H9 (cell line): ENCODE results near the gene SEBOX. TPM values are rescaled to one million over a fixed set of nuclear protein-coding genes. Genes with fewer than 3 reads are reported as not detected.

Experiments
- DNase-seq: peaks from one replicate; pipeline ENCODE4 v3.0.0-alpha.2; 2017
- H2AFZ ChIP-seq: one replicate; pipeline ENCODE4 v1.6.1; 2013; ENCODE audit warnings: mild to moderate bottlenecking, low read length, control low read depth, moderate library complexity
- H2AK5ac ChIP-seq: 2 replicates; pipeline ENCODE4 v1.6.1; 2013; ENCODE audit warnings: low read length, control low read depth, mixed read lengths; ENCODE audit not compliant: insufficient read length
- H2BK120ac ChIP-seq: one replicate; pipeline ENCODE4 v1.6.1; 2013; ENCODE audit warnings: low read depth, mild to moderate bottlenecking, low read length, control low read depth, inconsistent platforms; ENCODE audit not compliant: poor library complexity, severe bottlenecking
- H2BK12ac ChIP-seq: 2 replicates; pipeline ENCODE4 v1.6.1; 2013; ENCODE audit warnings: low read length, control low read depth, mixed read lengths, low read depth; ENCODE audit not compliant: insufficient read length
- H2BK15ac ChIP-seq: 2 replicates; pipeline ENCODE4 v1.6.1; 2013; ENCODE audit warnings: low read depth, low read length, control low read depth
- H2BK20ac ChIP-seq: one replicate; pipeline ENCODE4 v1.6.1; 2013; ENCODE audit warnings: low read depth, mild to moderate bottlenecking, low read length, control low read depth, inconsistent platforms; ENCODE audit not compliant: poor library complexity, severe bottlenecking
- H2BK5ac ChIP-seq: 2 replicates; pipeline ENCODE4 v1.6.1; 2013; ENCODE audit warnings: low read length, control low read depth, mixed read lengths; ENCODE audit not compliant: insufficient read length
- H3K14ac ChIP-seq: 2 replicates; pipeline ENCODE4 v1.6.1; 2013; ENCODE audit warnings: low read length, control low read depth; ENCODE audit not compliant: insufficient read depth
- H3K18ac ChIP-seq: 2 replicates; pipeline ENCODE4 v1.6.1; 2013; ENCODE audit warnings: low read depth, mild to moderate bottlenecking, mixed read lengths, low read length, control low read depth; ENCODE audit not compliant: insufficient read length
- H3K23ac ChIP-seq: 2 replicates; pipeline ENCODE4 v1.6.1; 2013; ENCODE audit warnings: low read length, control low read depth, mixed read lengths, low read depth; ENCODE audit not compliant: insufficient read length
- H3K23me2 ChIP-seq: 2 replicates; pipeline ENCODE4 v1.6.1; 2013; ENCODE audit warnings: low read depth, mild to moderate bottlenecking, mixed read lengths, low read length, control low read depth; ENCODE audit not compliant: insufficient read length, poor library complexity, severe bottlenecking
- H3K27ac ChIP-seq: 2 replicates; pipeline ENCODE4 v1.5.1; 2013; ENCODE audit warnings: low read length, control low read depth, mixed read lengths, low read depth; ENCODE audit not compliant: insufficient read length
- H3K27me3 ChIP-seq: 2 replicates; pipeline ENCODE4 v1.6.1; 2013; ENCODE audit warnings: low read length, control low read depth, inconsistent platforms; ENCODE audit not compliant: insufficient read depth
- H3K4ac ChIP-seq: 2 replicates; pipeline ENCODE4 v1.6.1; 2013; ENCODE audit warnings: low read depth, mild to moderate bottlenecking, control low read depth, inconsistent platforms, low read length, moderate library complexity
- H3K4me1 ChIP-seq: 2 replicates; pipeline ENCODE4 v1.6.1; 2013; ENCODE audit warnings: low read length, control low read depth, inconsistent platforms; ENCODE audit not compliant: insufficient read depth
- H3K4me2 ChIP-seq: 2 replicates; pipeline ENCODE4 v1.6.1; 2013; ENCODE audit warnings: low read length, control low read depth, mixed read lengths; ENCODE audit not compliant: insufficient read length, insufficient read depth
- H3K56ac ChIP-seq: 2 replicates; pipeline ENCODE4 v1.6.1; 2013; ENCODE audit warnings: low read depth, mild to moderate bottlenecking, mixed read lengths, low read length, control low read depth; ENCODE audit not compliant: insufficient read length
- H3K79me1 ChIP-seq: 2 replicates; pipeline ENCODE4 v1.6.1; 2013; ENCODE audit warnings: low read depth, mild to moderate bottlenecking, moderate library complexity, low read length, control low read depth, inconsistent platforms; ENCODE audit not compliant: insufficient read depth, poor library complexity, severe bottlenecking
- H3K79me2 ChIP-seq: 2 replicates; pipeline ENCODE4 v1.6.1; 2013; ENCODE audit warnings: low read length, control low read depth, inconsistent platforms; ENCODE audit not compliant: insufficient read depth
- H3K9ac ChIP-seq: 2 replicates; pipeline ENCODE4 v1.6.1; 2013; ENCODE audit warnings: low read length, control low read depth, mixed read lengths; ENCODE audit not compliant: insufficient read length; ENCODE audit errors: extremely low read depth
- H3K9me3 ChIP-seq: one replicate; pipeline ENCODE4 v1.6.1; 2013; ENCODE audit warnings: low read depth, low read length, inconsistent platforms; ENCODE audit not compliant: control insufficient read depth
- H3T11ph ChIP-seq: one replicate; pipeline ENCODE4 v1.6.1; 2013; ENCODE audit warnings: mild to moderate bottlenecking, low read length, control low read depth, inconsistent platforms
- H4K20me1 ChIP-seq: one replicate; pipeline ENCODE4 v1.6.1; 2013; ENCODE audit not compliant: control insufficient read depth, insufficient read length, insufficient read depth
- H4K5ac ChIP-seq: 2 replicates; pipeline ENCODE4 v1.6.1; 2013; ENCODE audit warnings: low read depth, mild to moderate bottlenecking, mixed read lengths, low read length, control low read depth; ENCODE audit not compliant: insufficient read length
- H4K8ac ChIP-seq: replicated peaks from 2 replicates; pipeline ENCODE4 v1.6.1; 2013; ENCODE audit warnings: low read length, control low read depth, mixed read lengths, low read depth; ENCODE audit not compliant: insufficient read length
- H4K91ac ChIP-seq: 2 replicates; pipeline ENCODE4 v1.6.1; 2013; ENCODE audit warnings: low read depth, mild to moderate bottlenecking, moderate library complexity, mixed read lengths, low read length, control low read depth; ENCODE audit not compliant: insufficient read length
- H3K27ac Mint-ChIP-seq, 3 experiments: 2 replicates in 2 of 3; 3 replicates in 1 of 3; pipeline ENCODE4 v1.8.0; 2020 to 2021; ENCODE audit warnings: mixed read lengths in 3 of 3, mild to moderate bottlenecking in 1 of 3, moderate library complexity in 1 of 3
- H3K27me3 Mint-ChIP-seq: 2 replicates; pipeline ENCODE4 v1.8.0; 2021; ENCODE audit warnings: low read depth, mild to moderate bottlenecking, moderate library complexity, mixed read lengths
- H3K36me3 Mint-ChIP-seq, 3 experiments: 2 replicates in 2 of 3; 3 replicates in 1 of 3; pipeline ENCODE4 v1.8.0; 2020 to 2021; ENCODE audit warnings: low read depth in 3 of 3, mixed read lengths in 3 of 3; ENCODE audit not compliant: insufficient read depth in 1 of 3
- H3K4me1 Mint-ChIP-seq, 2 experiments: 2 replicates each; pipeline ENCODE4 v1.8.0; 2020; ENCODE audit warnings: mixed read lengths in 2 of 2
- H3K4me3 Mint-ChIP-seq, 2 experiments: 2 replicates in 1 of 2; 3 replicates in 1 of 2; pipeline ENCODE4 v1.8.0; 2020 to 2021; ENCODE audit warnings: mild to moderate bottlenecking in 2 of 2, mixed read lengths in 2 of 2, moderate library complexity in 1 of 2
- H3K9me3 Mint-ChIP-seq, 2 experiments: 2 replicates in 1 of 2; 3 replicates in 1 of 2; pipeline ENCODE4 v1.8.0; 2020; ENCODE audit warnings: mild to moderate bottlenecking in 2 of 2, mixed read lengths in 2 of 2, moderate library complexity in 1 of 2
- CTCF ChIP-seq: fragments of 200-600 bp; sonication (generic); conservative IDR thresholded peaks from 3 replicates; pipeline ENCODE4 v1.8.0; 2021; ENCODE audit warnings: antibody characterized with exemption, mild to moderate bottlenecking
- WGBS: extraction: QIAGEN DNeasy Blood & Tissue Kit; methylation state at CpG from one replicate; pipeline ENCODE4 v1.1.7; 2013; ENCODE audit warnings: missing lambda C conversion rate, low lambda C conversion rate, mixed read lengths; ENCODE audit not compliant: insufficient read length; ENCODE audit errors: extremely low coverage; 5-methylcytosine and 5-hydroxymethylcytosine counted together
- total RNA-seq: library from RNA; stranded (reverse); gene quantifications from 2 replicates; pipeline ENCODE4 v1.2.1, GENCODE V29; 2021

The SEBOX gene
- total RNA-seq, 1 experiment from 2014 or later: not detected

DNA sequence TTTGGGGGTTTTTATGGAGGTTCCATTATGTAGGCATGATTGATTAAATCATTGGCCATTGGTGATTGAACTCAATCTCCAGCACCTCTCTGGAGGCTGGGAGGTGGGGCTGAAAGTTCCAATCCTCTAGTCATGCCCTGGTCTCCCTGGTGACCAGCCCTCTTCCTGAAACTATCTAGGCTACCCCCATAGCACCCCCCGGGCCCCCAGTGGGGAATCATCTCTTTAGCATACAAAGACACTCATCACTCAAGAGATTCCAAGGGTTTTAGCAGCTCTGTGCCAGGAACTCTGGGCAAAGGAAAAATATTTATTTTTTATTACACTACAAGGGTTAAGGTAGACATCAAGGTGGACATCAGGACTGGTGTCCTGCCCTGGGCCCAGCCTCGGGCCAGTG is 30.4 kb upstream of the SEBOX start:
- WGBS: no CpG with 5 or more reads among the region's 2 CpGs
- H3K4me3 Mint-ChIP-seq: no peak overlapping the region
- H3K27ac ChIP-seq: no peak overlapping the region
- H4K8ac ChIP-seq: no peak overlapping the region
- H3K36me3 Mint-ChIP-seq: peaks cover 1 to 7% (median 5%) of the 10 kb centered on the region in 3 experiments; a peak in 4 of 7 replicates
- no peaks in the 10 kb centered on the region for H4K20me1 ChIP-seq
- peak overlapping the region in 1 of 3 experiments; percentile 62; a peak in 1 of 7 replicates for H3K27ac Mint-ChIP-seq
- no peak overlapping the region for H3K9ac ChIP-seq
- no peak overlapping the region for H3K56ac ChIP-seq
- H3K4me1 Mint-ChIP-seq: peaks cover 3 to 11% of the 10 kb centered on the region in 2 experiments; a peak in 3 of 4 replicates
- no peaks in the 10 kb centered on the region for H3K9me3 ChIP-seq
- no peaks in the 10 kb centered on the region for H3K9me3 Mint-ChIP-seq
- no peak overlapping the region for H2BK12ac ChIP-seq
- no peak overlapping the region for H4K91ac ChIP-seq
- H3T11ph ChIP-seq: no peak overlapping the region
- no peak overlapping the region for H3K4me2 ChIP-seq
- no peak for DNase-seq
- H2AFZ ChIP-seq: no peak overlapping the region
- no peak overlapping the region for H3K23ac ChIP-seq
- no peak overlapping the region for H2BK15ac ChIP-seq
- H3K79me2 ChIP-seq: no peaks in the 10 kb centered on the region
- H3K23me2 ChIP-seq: no peaks in the 10 kb centered on the region
- H3K4ac ChIP-seq: no peak overlapping the region
- H3K4me1 ChIP-seq: no peaks in the 10 kb centered on the region
- no peak for TF ChIP-seq CTCF
- no peak overlapping the region for H2BK120ac ChIP-seq
- no peak overlapping the region for H3K14ac ChIP-seq
- H3K18ac ChIP-seq: no peak overlapping the region
- H3K27me3 Mint-ChIP-seq: peaks cover 34% of the 10 kb centered on the region
- no peaks in the 10 kb centered on the region for H3K27me3 ChIP-seq
- H2BK5ac ChIP-seq: no peak overlapping the region
- H3K79me1 ChIP-seq: no peaks in the 10 kb centered on the region
- no peak overlapping the region for H2BK20ac ChIP-seq
- H2AK5ac ChIP-seq: no peak overlapping the region
- H4K5ac ChIP-seq: no peak overlapping the region
